Measurements from ENCODE around the gene USP13. TPM values are rescaled to one million over a fixed set of nuclear protein-coding genes. Genes with fewer than 3 reads are reported as not detected.

USP13 gene
- total and polyA plus RNA-seq, 2 donors (not counting 3 experiments of a cell fraction or from before 2014, with no cell fraction given): 5.8 to 24.0 TPM

GRCh38 chr3:179687967-179688535 lies 35.2 kb downstream of the USP13 start:
- POLR2A ChIA-PET: no interaction called here
- H2AFZ ChIP-seq (ENCODE audit: low read depth, low read length): no peak overlapping the region

GRCh38 chr3:179688850-179689249 lies 36.0 kb downstream of the USP13 start:
- TF ChIP-seq MAX (IDR thresholded peaks at IDR 0.05; ENCODE audit: insufficient read depth, insufficient read length) (no peak), MYC (IDR thresholded peaks at IDR 0.05; ENCODE audit: low read depth, low read length) (no peak), FOS (IDR thresholded peaks at IDR 0.05; ENCODE audit: borderline replicate concordance, insufficient read depth, low read length) (no peak), POLR2A (IDR thresholded peaks at IDR 0.05; ENCODE audit: low read depth, low read length) (no peak), POLR2AphosphoS5 (IDR thresholded peaks at IDR 0.05; ENCODE audit: insufficient read depth, low read depth, low read length) (no peak), JUN (IDR thresholded peaks at IDR 0.05; ENCODE audit: borderline replicate concordance, insufficient read depth, insufficient read length, low read depth) (no peak), EZH2 (IDR thresholded peaks at IDR 0.05; ENCODE audit: borderline replicate concordance, low read depth, low read length, severe bottlenecking) (no peak), CTCF (IDR thresholded peaks at IDR 0.05; ENCODE audit: extremely low read depth in 1 of 2, insufficient read depth in 1 of 2, low read depth in 1 of 2, low read length in 2 of 2) (no peak), GATA2 (IDR thresholded peaks at IDR 0.05; ENCODE audit: insufficient read depth, insufficient read length, low read depth, low read length) (no peak)
- Histone ChIP-seq H3K27me3 (ENCODE audit: control insufficient read depth in 2 of 2, insufficient read depth in 2 of 2, low read length in 2 of 2) (no peaks in the 10 kb centered on the region), H3K9me3 (replicated peaks; ENCODE audit: control insufficient read depth, insufficient read depth, low read length) (no peaks in the 10 kb centered on the region), H3K27ac (ENCODE audit: insufficient read depth, low read depth, low read length) (no peak overlapping the region), H3K36me3 (ENCODE audit: control insufficient read depth in 2 of 2, extremely low read depth in 1 of 2, insufficient read depth in 2 of 2, low read length in 2 of 2) (no peaks in the 10 kb centered on the region), H3K4me3 (replicated peaks in 1 of 3; ENCODE audit: insufficient read depth in 1 of 3, low read depth in 1 of 3, low read length in 3 of 3) (no peak overlapping the region), H4K20me1 (replicated peaks; ENCODE audit: control insufficient read depth, extremely low read depth, insufficient read depth, low read length) (no peaks in the 10 kb centered on the region), H3K4me1 (ENCODE audit: control insufficient read depth, extremely low read depth, insufficient read depth, low read length) (no peaks in the 10 kb centered on the region), H3K9me1 (replicated peaks; ENCODE audit: control insufficient read depth, extremely low read depth, insufficient read depth, low read length) (no peaks in the 10 kb centered on the region), H3K9ac (replicated peaks; ENCODE audit: extremely low read depth, insufficient read depth, low read length) (no peak overlapping the region), H3K79me2 (ENCODE audit: control insufficient read depth, insufficient read depth, low read length) (peaks cover 6% of the 10 kb centered on the region), H2AFZ (ENCODE audit: low read depth, low read length) (no peak overlapping the region), H3K4me2 (ENCODE audit: insufficient read depth, low read length) (no peak overlapping the region)
- DNase-seq (ENCODE audit: low read depth, low spot score) (no peak), FAIRE-seq (no peak)
- dilution Hi-C loops (cut with MboI; ENCODE audit: extremely low pct_ligation_motif_present, low sequenced_read_pairs): no loop called here
- no TSS peak for BruUV-seq (replicated peaks)
- intact Hi-C loops (cut with micrococcal nuclease): no loop called here
- ChIA-PET CTCF (no interaction called here), POLR2A (no interaction called here)

More at GRCh38 chr3:179687967-179688535, 35.2 kb downstream of the USP13 start:
- Histone ChIP-seq H3K9me1 (replicated peaks; ENCODE audit: control insufficient read depth, extremely low read depth, insufficient read depth, low read length) (no peaks in the 10 kb centered on the region), H3K4me2 (ENCODE audit: insufficient read depth, low read length) (no peak overlapping the region), H3K4me1 (ENCODE audit: control insufficient read depth, extremely low read depth, insufficient read depth, low read length) (peaks cover 1% of the 10 kb centered on the region), H3K79me2 (ENCODE audit: control insufficient read depth, insufficient read depth, low read length) (peaks cover 8% of the 10 kb centered on the region), H3K9me3 (replicated peaks; ENCODE audit: control insufficient read depth, insufficient read depth, low read length) (no peaks in the 10 kb centered on the region), H4K20me1 (replicated peaks; ENCODE audit: control insufficient read depth, extremely low read depth, insufficient read depth, low read length) (no peaks in the 10 kb centered on the region), H3K27me3 (ENCODE audit: control insufficient read depth in 2 of 2, insufficient read depth in 2 of 2, low read length in 2 of 2) (no peaks in the 10 kb centered on the region), H3K36me3 (ENCODE audit: control insufficient read depth in 2 of 2, extremely low read depth in 1 of 2, insufficient read depth in 2 of 2, low read length in 2 of 2) (no peaks in the 10 kb centered on the region), H3K27ac (ENCODE audit: insufficient read depth, low read depth, low read length) (no peak overlapping the region), H3K4me3 (replicated peaks in 1 of 3; ENCODE audit: insufficient read depth in 1 of 3, low read depth in 1 of 3, low read length in 3 of 3) (no peak overlapping the region), H3K9ac (replicated peaks; ENCODE audit: extremely low read depth, insufficient read depth, low read length) (no peak overlapping the region)
- intact Hi-C loops (cut with micrococcal nuclease): no loop called here
- CTCF ChIA-PET: no interaction called here
- dilution Hi-C loops (cut with MboI; ENCODE audit: extremely low pct_ligation_motif_present, low sequenced_read_pairs): no loop called here
- no peak for TF ChIP-seq MYC (IDR thresholded peaks at IDR 0.05; ENCODE audit: low read depth, low read length)
- peak; percentile 11 for TF ChIP-seq FOS (IDR thresholded peaks at IDR 0.05; ENCODE audit: borderline replicate concordance, insufficient read depth, low read length)
- no peak for DNase-seq (ENCODE audit: low read depth, low spot score)
- no peak for FAIRE-seq
- BruUV-seq (replicated peaks): no TSS peak

Data from endothelial cell of umbilical vein (primary cell).